ENCODE data around the gene CLCN5.

DNA sequence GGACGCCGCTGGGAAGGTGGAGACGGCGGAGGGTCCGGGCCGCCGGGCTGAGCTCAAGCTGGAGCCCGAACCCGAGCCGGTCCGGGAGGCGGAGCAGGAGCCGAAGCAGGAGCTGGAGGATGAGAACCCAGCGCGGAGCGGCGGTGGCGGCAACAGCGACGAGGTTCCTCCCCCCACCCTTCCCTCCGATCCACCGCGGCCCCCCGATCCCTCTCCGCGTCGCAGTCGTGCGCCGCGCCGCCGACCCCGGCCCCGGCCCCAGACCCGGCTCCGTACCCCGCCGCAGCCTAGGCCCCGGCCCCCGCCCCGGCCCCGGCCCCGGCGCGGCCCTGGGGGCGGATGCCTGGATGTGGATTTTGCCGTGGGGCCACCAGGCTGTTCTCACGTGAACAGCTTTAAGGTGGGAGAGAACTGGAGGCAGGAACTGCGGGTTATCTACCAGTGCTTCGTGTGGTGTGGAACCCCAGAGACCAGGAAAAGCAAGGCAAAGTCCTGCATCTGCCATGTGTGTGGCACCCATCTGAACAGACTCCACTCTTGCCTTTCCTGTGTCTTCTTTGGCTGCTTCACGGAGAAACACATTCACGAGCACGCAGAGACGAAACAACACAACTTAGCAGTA lies 42.6 kb upstream of the CLCN5 start:
- TF ChIP-seq, protein P1, sequence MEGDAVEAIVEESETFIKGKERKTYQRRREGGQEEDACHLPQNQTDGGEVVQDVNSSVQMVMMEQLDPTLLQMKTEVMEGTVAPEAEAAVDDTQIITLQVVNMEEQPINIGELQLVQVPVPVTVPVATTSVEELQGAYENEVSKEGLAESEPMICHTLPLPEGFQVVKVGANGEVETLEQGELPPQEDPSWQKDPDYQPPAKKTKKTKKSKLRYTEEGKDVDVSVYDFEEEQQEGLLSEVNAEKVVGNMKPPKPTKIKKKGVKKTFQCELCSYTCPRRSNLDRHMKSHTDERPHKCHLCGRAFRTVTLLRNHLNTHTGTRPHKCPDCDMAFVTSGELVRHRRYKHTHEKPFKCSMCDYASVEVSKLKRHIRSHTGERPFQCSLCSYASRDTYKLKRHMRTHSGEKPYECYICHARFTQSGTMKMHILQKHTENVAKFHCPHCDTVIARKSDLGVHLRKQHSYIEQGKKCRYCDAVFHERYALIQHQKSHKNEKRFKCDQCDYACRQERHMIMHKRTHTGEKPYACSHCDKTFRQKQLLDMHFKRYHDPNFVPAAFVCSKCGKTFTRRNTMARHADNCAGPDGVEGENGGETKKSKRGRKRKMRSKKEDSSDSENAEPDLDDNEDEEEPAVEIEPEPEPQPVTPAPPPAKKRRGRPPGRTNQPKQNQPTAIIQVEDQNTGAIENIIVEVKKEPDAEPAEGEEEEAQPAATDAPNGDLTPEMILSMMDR (IDR thresholded peaks at IDR 0.05; ENCODE audit: low read depth, low read length), result no peak
- TF ChIP-seq POLR2A (IDR thresholded peaks at IDR 0.05; ENCODE audit: extremely low read depth, insufficient read length), result no peak
- TF ChIP-seq, protein P2, sequence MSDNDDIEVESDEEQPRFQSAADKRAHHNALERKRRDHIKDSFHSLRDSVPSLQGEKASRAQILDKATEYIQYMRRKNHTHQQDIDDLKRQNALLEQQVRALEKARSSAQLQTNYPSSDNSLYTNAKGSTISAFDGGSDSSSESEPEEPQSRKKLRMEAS (IDR thresholded peaks at IDR 0.05; ENCODE audit: low read depth, low read length), result no peak

Data from NB4 (cell line).